Right lobe of liver (tissue), 6 donors: ENCODE measurements around the gene WFDC1. TPM values are rescaled to one million over a fixed set of nuclear protein-coding genes. Genes with fewer than 3 reads are reported as not detected.
A peak's percentile ranks its signal among the peaks of the same experiment; 100 is the strongest.

Experiments used
- ATAC-seq, 4 donors: fragments of 200-7000 bp; cut with Tn5 transposase; one replicate each; pipeline ENCODE4 v1.9.1; 2020; ENCODE audit warnings: mild to moderate bottlenecking in 4 of 4, moderate library complexity in 4 of 4
- DNase-seq, 3 donors: peaks; one replicate each; pipeline ENCODE4 v3.0.0-alpha.2; 2020
- H3K27ac ChIP-seq, 3 donors: fragments of 200-600 bp; one replicate each; pipeline ENCODE4 v1.8.0; 2022
- H3K27me3 ChIP-seq, 2 donors: fragments of 200-600 bp; one replicate each; pipeline ENCODE4 v1.8.0; 2022
- H3K36me3 ChIP-seq, 4 donors: fragments of 200-600 bp; sonication (generic) in 1 of 4; one replicate each; pipeline versions ENCODE4 v1.5.1 to v1.8.0; 2017 to 2022; ENCODE audit warnings: control low read depth in 1 of 4
- H3K4me1 ChIP-seq, 4 donors: fragments of 200-600 bp; sonication (generic) in 1 of 4; one replicate each; pipeline versions ENCODE4 v1.5.1 to v1.8.0; 2017 to 2022; ENCODE audit warnings: control low read depth in 1 of 4
- H3K4me3 ChIP-seq, 3 donors: fragments of 200-600 bp; one replicate each; pipeline ENCODE4 v1.8.0; 2022
- H3K9me3 ChIP-seq, 4 donors: fragments of 200-600 bp; sonication (generic) in 1 of 4; one replicate each; pipeline versions ENCODE4 v1.5.1 to v1.8.0; 2017 to 2022; ENCODE audit warnings: control low read depth in 1 of 4
- POLR2A ChIP-seq: fragments of 450-650 bp; IDR thresholded peaks from one replicate; pipeline ENCODE4 v1.6.1; 2017; ENCODE audit warnings: antibody characterized with exemption, mild to moderate bottlenecking
- WGBS: methylation state at CpG from one replicate; pipeline ENCODE4 v1.1.6; 2018; ENCODE audit warnings: low coverage, low lambda C conversion rate; ENCODE audit not compliant: insufficient coverage; ENCODE audit errors: missing lambda C conversion rate; 5-methylcytosine and 5-hydroxymethylcytosine counted together
- intact Hi-C, 2 donors: fragments of 100-400 bp; cut with DNase I; formaldehyde crosslinking; loops; one replicate each; pipeline versions ENCODE4 v1.11.2 to v1.14.1; 2022
- total RNA-seq, 6 experiments: library from RNA; depleted of rRNA in 2 of 6; stranded (reverse); fragments of >200 nt in 2 of 6; fragmentation: NEBNext Ultra II Directional in 3 of 6; extraction: Animal tissue kit (Norgen Biotek cat#: 25700) in 3 of 6; gene quantifications; one replicate each; pipeline versions ENCODE4 v1.1.0 to v1.2.4, GENCODE V29; 2016 to 2023
- TF ChIP-seq, protein P1 (sequence below), 4 donors: fragments of 200-600 bp in 3 of 4; fragments of 450-650 bp in 1 of 4; IDR thresholded peaks; one replicate each; pipeline versions ENCODE4 v1.5.1 to v1.8.0; 2016 to 2022; ENCODE audit warnings: antibody characterized with exemption in 4 of 4, mild to moderate bottlenecking in 2 of 4
- donor health status: DM: no; HTN: yes; CAD: no.
- donor health status: DM: no; HTN: no; CAD: no.
- donor health status: DM: no; HTN: no; CAD: no.
- donor health status: DM: no; HTN: yes; CAD: no.
- donor health status: DM: no; HTN: yes; CAD: no.

WFDC1 gene
- total RNA-seq, 6 experiments from 2014 or later: 0.64 to 5.0 (median 2.3) TPM

DNA sequence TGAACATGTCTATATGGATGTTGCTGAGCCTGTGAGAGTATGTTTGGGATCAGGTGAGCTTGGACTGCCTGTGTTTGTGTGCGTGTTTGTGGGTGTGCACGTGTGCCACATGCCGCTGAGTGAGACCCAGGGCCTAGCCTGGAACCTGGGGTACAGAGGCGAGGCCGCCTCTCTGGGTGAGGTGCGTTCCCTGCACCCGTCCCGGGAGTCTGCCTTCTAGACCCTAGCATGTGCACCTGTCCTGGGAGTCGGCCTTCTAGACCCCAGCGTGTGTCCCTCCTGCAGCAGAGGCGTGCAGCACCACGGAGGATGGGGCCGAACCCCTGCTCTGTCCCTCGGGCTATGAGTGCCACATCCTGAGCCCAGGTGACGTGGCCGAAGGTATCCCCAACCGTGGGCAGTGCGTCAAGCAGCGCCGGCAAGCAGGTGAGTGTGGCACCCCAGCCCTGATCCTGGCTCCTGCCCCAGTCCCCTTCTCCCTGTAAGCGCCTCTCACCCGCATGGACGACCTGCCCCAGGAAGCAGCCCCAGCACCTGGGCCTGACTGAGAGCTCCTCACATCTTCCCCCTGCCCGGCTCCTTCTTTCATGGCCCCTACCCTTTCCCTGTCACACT is 24.6 kb downstream of the WFDC1 start:
- no peaks in the 10 kb centered on the region for H3K27me3 ChIP-seq
- no peaks in the 10 kb centered on the region for H3K9me3 ChIP-seq
- H3K4me1 ChIP-seq: no peaks in the 10 kb centered on the region
- no peak overlapping the region for H3K4me3 ChIP-seq
- WGBS: no CpG with 5 or more reads among the region's 24 CpGs
- DNase-seq (peak in 1 of 3 donors; percentile 30), ATAC-seq (peak in 1 of 4 donors; percentile 46)
- TF ChIP-seq, protein P1, sequence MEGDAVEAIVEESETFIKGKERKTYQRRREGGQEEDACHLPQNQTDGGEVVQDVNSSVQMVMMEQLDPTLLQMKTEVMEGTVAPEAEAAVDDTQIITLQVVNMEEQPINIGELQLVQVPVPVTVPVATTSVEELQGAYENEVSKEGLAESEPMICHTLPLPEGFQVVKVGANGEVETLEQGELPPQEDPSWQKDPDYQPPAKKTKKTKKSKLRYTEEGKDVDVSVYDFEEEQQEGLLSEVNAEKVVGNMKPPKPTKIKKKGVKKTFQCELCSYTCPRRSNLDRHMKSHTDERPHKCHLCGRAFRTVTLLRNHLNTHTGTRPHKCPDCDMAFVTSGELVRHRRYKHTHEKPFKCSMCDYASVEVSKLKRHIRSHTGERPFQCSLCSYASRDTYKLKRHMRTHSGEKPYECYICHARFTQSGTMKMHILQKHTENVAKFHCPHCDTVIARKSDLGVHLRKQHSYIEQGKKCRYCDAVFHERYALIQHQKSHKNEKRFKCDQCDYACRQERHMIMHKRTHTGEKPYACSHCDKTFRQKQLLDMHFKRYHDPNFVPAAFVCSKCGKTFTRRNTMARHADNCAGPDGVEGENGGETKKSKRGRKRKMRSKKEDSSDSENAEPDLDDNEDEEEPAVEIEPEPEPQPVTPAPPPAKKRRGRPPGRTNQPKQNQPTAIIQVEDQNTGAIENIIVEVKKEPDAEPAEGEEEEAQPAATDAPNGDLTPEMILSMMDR (IDR thresholded peaks at IDR 0.05): no peak
- no peaks in the 10 kb centered on the region for H3K36me3 ChIP-seq
- no peak overlapping the region for H3K27ac ChIP-seq
- intact Hi-C loops: no loop called here

DNA sequence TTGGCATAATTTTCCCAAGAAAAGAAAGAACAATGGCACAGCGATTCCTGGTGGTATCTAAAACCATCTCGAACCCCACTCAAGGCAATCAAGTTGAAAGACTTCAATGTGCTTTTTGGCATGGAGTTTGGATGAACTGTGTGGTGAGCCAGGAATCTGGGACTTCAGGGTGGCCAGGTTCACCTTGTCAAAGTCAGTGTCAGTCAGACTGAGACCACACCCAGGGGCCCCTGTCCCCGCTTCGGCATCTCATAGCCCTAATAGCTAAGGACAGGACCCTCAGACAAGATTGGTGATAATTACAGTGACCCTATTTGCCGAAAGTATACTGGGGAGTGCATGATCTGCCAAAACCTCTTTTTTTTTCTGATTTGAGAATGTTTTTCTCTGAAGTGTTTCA is 25.8 kb downstream of the WFDC1 start:
- intact Hi-C loops: no loop called here
- Histone ChIP-seq H3K36me3 (no peaks in the 10 kb centered on the region), H3K9me3 (no peaks in the 10 kb centered on the region), H3K27me3 (no peaks in the 10 kb centered on the region), H3K4me1 (no peaks in the 10 kb centered on the region), H3K4me3 (no peak overlapping the region), H3K27ac (no peak overlapping the region)
- no peak for TF ChIP-seq POLR2A
- TF ChIP-seq, protein P1 (IDR thresholded peaks at IDR 0.05): no peak
- WGBS: 48% methylated on average over 5 of the region's 5 CpGs
- no peak for ATAC-seq
- DNase-seq: peak in 1 of 3 donors; percentile 7

DNA sequence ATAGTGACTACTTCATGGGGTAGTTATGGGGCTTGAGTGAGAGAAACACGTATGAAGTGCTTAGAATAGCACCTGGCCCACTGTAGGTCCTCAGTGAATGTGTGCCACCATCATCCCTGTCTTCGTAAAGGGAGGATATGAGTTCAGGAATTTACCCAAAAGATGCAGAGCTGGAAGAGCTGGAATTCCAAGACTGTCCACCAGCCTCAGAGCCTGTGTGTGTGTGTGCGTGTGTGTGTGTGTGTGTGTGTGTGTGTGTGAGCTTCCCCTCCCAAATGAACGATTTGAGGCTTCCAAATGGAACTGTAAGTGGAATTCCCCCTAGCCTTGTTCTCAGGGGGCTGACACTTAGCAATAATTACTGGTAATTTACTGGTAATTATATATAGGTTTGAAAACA is 27.3 kb downstream of the WFDC1 start:
- TF ChIP-seq, protein P1 (IDR thresholded peaks at IDR 0.05): no peak
- TF ChIP-seq POLR2A: no peak
- Histone ChIP-seq H3K4me1 (no peaks in the 10 kb centered on the region), H3K27ac (no peak overlapping the region), H3K4me3 (no peak overlapping the region), H3K9me3 (no peaks in the 10 kb centered on the region), H3K36me3 (no peaks in the 10 kb centered on the region), H3K27me3 (no peaks in the 10 kb centered on the region)
- intact Hi-C loops: no loop called here
- no peak for DNase-seq
- 33% methylated on average over 3 of the region's 4 CpGs for WGBS
- ATAC-seq: no peak

DNA sequence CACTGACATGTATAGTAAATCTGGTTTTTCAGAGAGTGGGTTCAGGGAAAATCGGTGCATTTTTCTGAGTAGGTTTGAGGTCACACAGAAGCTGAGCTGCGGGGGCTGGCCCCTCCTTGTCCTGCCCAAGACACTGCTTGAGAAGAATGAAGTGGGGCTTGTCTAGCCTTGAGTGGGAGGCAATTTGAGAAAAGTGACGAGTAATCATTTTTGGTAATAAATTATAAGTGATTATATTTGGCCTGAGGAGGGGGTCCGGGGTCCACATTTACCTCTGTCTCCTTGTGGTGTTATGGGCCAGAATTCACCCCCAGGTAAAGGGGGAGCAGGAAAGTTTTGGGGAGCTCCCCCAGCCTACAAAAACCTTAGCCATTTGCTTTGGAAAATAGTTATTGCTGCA is 28.1 kb downstream of the WFDC1 start:
- no peak for ATAC-seq
- 67% methylated on average over 4 of the region's 4 CpGs for WGBS
- H3K4me1 ChIP-seq: no peaks in the 10 kb centered on the region

More for the DNA sequence above, 28.1 kb downstream of the WFDC1 start:
- H3K36me3 ChIP-seq: no peaks in the 10 kb centered on the region
- H3K4me3 ChIP-seq: no peak overlapping the region
- no peak for TF ChIP-seq POLR2A
- TF ChIP-seq, protein P1 (IDR thresholded peaks at IDR 0.05): no peak
- peak in 1 of 3 donors; percentile 11 for DNase-seq
- H3K27me3 ChIP-seq: no peaks in the 10 kb centered on the region
- no peak overlapping the region for H3K27ac ChIP-seq
- H3K9me3 ChIP-seq: no peaks in the 10 kb centered on the region
- intact Hi-C loops: no loop called here
